GM12891 (cell line): ENCODE results near the gene MEGF6.

ENCODE experiments used
- DNase-seq: peaks from one replicate; pipeline ENCODE4 v3.0.0; 2011; ENCODE audit warnings: low spot score; ENCODE audit not compliant: insufficient read length
- FAIRE-seq: peaks from 2 replicates; lab custom pipeline; 2011; peaks lifted over from hg19 to GRCh38; lab: Jason Lieb, UNC
- PAX5 ChIP-seq: IDR thresholded peaks from 2 replicates; pipeline ENCODE4 v1.6.1; 2011; ENCODE audit warnings: low read length, moderate library complexity, mild to moderate bottlenecking; ENCODE audit not compliant: insufficient read depth, severe bottlenecking
- POLR2A ChIP-seq: IDR thresholded peaks from 2 replicates; pipeline ENCODE4 v1.6.1; 2011; ENCODE audit warnings: low read depth, low read length, control low read depth
- POLR2AphosphoS5 ChIP-seq: IDR thresholded peaks from 2 replicates; pipeline ENCODE4 v1.6.1; 2011; ENCODE audit warnings: low read depth, low read length, control low read depth
- POU2F2 ChIP-seq: IDR thresholded peaks from 2 replicates; pipeline ENCODE4 v1.6.1; 2011; ENCODE audit warnings: low read depth, mild to moderate bottlenecking, control low read depth, low read length, moderate library complexity
- SPI1 ChIP-seq: IDR thresholded peaks from 2 replicates; pipeline ENCODE4 v1.6.1; 2011; ENCODE audit warnings: low read depth, low read length, control low read depth
- TAF1 ChIP-seq: IDR thresholded peaks from 2 replicates; pipeline ENCODE4 v1.6.1; 2011; ENCODE audit warnings: low read depth, low read length, control low read depth

MEGF6 gene

DNA sequence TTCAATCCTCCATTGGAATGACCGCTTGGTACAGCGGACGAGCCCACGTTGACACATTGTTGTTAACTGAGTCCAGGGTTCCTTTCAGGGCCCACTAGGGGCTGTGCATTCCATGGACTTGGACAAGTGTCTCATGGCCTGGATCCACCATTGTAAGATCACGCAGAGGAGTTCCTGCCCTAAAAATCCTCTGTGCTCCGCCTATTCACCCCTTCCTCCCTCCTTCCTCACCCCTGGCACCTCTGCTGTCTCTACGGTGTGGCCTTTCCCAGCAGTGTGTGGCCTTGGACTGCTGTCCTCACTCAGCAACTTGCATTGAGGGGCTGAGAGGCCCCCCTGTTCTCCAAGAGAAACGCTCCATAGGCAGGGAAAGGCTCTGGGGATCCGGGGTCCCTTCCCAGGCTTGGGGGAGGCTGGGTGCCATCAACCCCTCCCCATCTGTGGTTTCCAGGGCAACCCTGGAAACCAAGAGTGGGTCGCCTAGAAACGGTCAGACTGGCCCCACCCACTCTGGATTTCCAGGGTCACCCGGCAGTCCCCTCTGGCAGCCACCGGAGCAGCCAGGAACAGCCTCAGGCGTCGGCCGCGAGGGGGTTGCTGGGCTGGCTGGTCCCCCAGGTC lies 50.9 kb downstream of the MEGF6 start:
- no peak for TF ChIP-seq POLR2AphosphoS5
- no peak for TF ChIP-seq POU2F2
- no peak for TF ChIP-seq POLR2A
- no peak for TF ChIP-seq PAX5
- TF ChIP-seq SPI1: no peak
- no peak for TF ChIP-seq TAF1
- no peak for FAIRE-seq

DNA sequence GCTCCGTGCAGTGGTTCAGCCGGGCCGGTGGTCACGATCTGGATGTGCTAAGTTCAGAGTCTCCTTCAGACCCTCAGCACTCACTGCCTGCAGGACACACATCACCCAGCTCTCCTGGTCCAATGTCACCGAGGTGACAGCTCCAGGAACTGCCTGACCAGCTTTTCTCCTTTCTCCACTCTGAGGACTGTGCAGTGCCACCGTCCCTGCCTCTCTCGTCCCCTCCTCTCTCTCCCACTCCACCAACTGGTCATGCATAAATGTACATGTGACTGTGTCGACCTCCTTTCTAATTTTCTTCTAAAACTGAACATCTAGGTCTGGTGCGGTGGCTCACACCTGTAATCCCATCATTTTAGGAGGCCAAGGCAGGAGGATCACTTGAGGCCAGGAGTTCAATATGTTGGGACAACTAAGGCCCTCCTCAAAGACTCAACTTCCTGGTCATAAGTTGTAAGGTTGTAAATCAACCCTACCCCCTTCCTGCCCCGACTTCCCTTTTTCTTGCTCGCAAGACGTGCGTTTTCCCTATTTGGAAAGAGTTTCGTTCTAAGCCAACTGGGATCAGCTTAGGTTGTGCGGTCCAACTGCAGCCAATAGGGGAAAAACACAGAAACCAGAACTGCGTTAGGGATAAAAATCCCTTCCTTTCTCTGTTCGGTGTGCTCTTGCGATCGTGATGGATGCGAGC lies 53.1 kb downstream of the MEGF6 start:
- TF ChIP-seq SPI1 (no peak), PAX5 (no peak), TAF1 (no peak), POU2F2 (no peak), POLR2AphosphoS5 (no peak), POLR2A (no peak)
- DNase-seq (no peak), FAIRE-seq (no peak)

More for the DNA sequence above, 50.9 kb downstream of the MEGF6 start:
- DNase-seq: no peak

DNA sequence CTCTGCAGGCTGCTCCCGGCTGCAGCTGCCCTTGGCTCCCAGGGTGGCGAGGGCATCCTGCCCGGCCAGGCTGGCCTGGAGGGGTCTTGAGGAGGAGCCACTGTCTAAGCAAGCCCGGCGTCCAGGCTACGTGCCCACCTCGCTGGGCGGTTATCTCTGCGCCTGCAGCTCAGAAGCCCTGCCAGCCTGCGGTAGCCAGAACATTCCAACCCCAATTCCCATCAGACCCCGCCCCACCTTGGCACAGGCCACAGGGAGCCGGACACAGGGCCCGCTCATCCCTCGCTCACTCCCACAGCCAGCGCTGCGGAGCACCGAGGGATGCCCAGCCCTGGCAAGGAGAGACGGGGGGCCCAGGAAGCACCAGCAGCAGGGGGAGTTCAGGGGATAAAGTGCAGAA lies 53.9 kb downstream of the MEGF6 start:
- FAIRE-seq (no peak), DNase-seq (no peak)
- TF ChIP-seq TAF1 (no peak), POLR2A (no peak), POLR2AphosphoS5 (no peak), PAX5 (no peak), POU2F2 (no peak), SPI1 (no peak)

DNA sequence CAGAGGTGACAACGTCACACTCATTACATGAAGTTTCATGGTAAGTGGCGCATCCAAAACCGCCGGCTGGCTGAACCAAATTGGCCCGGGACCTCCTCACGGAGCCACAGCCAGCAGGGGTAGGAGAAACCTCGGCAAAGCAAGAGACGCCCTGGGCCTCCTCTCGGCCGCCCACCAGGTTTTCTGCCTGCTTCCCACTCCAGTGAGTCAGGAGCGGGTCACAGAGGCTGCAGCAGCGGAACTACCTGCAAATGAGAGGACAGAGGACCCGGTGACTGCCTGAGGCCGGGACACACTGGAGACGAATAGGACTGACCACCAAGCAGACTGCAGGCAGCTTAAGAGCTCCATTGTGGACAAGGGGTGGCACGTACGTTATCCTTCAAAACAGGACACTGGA lies 55.0 kb downstream of the MEGF6 start:
- TF ChIP-seq POLR2AphosphoS5: no peak
- FAIRE-seq: no peak
- DNase-seq: no peak

DNA sequence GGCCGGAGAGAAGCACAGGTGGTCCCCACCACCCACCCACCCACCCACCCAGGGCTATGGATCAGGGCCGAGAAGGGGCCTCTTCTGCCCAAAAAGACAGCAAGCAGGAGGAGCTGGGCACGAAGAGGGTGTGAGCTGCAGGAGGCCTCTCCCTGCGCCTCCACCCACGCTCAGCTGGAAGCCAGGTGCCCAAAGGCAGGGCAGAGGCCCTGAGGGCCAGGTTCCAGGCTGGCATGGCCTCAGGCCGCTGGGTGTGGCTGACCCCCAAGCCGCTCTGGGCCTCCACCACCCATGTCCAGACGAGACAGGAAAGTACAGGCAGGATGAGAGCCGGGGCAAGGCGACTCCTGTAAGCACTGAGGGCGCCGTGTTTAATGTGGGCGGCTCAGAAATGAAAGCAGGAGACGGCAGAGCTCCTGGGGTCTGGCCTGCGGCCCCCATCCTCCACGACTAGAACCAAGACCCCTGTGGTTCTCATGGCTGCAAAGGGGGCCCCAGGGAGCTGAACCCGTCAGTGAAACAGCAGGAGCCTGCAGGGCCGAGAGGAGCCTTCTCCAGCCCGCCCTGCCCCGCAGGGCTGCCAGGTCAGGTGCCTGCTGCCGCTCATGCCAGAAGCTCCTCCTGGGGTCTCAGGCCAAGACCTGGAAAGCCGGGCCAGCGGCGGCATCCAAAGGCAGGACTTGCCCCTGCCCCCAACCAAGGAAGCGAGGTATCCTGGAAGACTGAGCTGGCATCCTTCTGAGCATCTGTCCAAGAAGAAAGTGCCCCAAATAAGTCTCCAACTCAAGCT lies 56.0 kb downstream of the MEGF6 start:
- no peak for TF ChIP-seq PAX5
- no peak for TF ChIP-seq TAF1
- no peak for TF ChIP-seq POLR2A
- TF ChIP-seq SPI1: no peak
- TF ChIP-seq POLR2AphosphoS5: no peak
- no peak for TF ChIP-seq POU2F2
- FAIRE-seq (no peak), DNase-seq (no peak)

DNA sequence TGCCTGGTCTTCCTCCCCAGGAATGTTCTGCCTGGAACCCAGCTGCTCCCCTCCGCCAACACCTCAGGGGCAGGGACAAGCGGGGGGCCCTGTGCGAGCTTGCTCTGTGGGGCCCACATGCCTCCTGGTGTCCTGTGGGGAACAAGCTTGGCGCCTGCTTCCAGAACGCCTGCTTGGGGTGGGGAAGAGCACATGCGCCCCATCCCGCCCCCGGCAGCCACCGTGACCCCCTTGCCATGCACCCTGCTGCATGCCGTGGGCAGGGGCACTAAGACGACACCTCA lies 57.4 kb downstream of the MEGF6 start:
- TF ChIP-seq SPI1: no peak
- TF ChIP-seq POU2F2: no peak
- no peak for TF ChIP-seq POLR2AphosphoS5
- no peak for TF ChIP-seq TAF1
- no peak for TF ChIP-seq POLR2A
- TF ChIP-seq PAX5: no peak
- DNase-seq (no peak), FAIRE-seq (no peak)

DNA sequence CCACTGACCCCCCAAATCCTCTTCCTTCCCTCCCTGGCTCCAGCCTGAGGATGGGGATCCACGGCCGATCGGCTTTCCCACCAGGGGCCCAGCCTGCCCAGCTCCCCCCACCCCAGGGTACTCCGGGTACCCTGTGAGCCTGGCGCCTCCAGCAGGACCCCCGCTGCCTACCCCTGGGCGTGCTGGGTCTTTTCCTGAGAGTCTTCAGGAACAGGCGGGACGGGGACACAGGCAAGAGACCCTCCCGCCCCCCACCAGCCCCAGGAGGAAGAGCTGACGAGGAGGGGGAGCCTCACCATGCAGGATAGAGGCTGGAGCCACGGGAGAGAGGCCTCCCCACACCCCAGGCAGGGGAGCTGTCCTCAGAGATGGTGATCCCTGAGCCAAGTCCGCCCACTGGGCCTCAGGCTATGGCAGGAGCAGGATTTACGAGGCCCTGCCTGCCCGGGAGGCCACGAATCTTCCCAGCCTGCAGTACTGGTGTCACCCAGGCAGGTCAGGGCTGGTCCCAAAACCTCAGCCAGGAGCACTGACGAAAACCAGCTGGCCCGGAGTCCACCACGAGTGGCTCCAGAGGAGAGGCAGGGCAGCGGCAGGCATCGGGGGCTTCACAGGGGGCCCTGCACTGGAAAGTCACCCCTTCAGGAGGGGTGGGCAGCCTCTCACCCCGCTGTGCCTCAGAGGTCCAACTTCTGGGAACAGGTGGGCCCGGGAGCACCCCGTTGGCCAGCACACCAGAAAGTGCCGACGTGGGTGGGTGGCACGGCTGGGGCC lies 58.0 kb downstream of the MEGF6 start:
- TF ChIP-seq SPI1: no peak
- no peak for TF ChIP-seq POU2F2
- TF ChIP-seq POLR2A: no peak
- TF ChIP-seq PAX5: no peak
- TF ChIP-seq TAF1: no peak
- no peak for TF ChIP-seq POLR2AphosphoS5
- FAIRE-seq (no peak), DNase-seq (no peak)

DNA sequence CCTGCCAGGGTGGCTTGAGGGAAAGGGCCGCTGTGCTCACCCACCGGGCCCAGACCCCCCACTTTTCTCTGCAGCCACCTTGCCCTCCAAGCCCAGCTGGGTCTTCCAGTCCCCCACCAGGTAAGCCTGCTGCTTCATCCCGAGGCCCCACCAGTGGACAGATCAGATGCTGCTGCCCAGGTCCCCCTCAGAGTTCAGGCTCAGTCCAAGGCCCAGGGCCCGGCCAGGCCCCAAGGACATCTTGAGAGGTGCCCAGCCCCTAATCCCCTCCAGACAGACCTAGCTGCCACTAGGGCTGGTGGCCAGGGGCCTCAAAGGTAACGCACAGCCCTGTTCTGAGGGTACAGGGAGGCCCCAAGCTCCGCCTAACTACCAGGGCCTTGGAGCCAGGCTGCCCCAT lies 58.6 kb downstream of the MEGF6 start:
- TF ChIP-seq SPI1 (no peak), PAX5 (no peak), POLR2A (no peak), POU2F2 (no peak), POLR2AphosphoS5 (no peak), TAF1 (no peak)
- no peak for FAIRE-seq
- DNase-seq: no peak

DNA sequence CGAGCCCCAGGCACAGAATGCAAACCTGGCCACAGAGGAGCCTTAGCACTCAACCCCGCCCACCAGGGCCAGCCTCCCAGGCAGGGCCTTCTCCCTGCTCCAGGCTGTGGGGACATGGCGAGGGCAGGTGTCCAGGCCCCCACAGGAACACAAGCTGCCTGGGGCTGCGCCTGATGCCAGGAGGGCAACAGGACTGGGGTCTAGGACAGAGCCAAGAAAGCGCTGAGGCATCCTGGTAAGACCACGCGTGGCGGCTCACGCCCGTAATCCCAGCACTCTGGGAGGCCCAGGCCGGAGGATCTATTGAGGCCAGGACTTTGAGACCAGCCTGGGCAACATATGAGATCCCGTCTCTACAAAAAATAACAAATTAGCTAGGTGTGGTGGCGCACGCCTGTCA lies 59.1 kb downstream of the MEGF6 start:
- FAIRE-seq: no peak

More for the DNA sequence above, 59.1 kb downstream of the MEGF6 start:
- no peak for TF ChIP-seq POU2F2
- no peak for DNase-seq
